Upper lobe of right lung (tissue), 1 donor: ENCODE data around the gene ROR1. TPM values are rescaled to one million over a fixed set of nuclear protein-coding genes. Genes with fewer than 3 reads are reported as not detected.

Experiments
- ATAC-seq: fragments of 200-7000 bp; cut with Tn5 transposase; one replicate; pipeline ENCODE4 v1.9.1; 2020; ENCODE audit warnings: mild to moderate bottlenecking, moderate library complexity
- DNase-seq: peaks from one replicate; pipeline ENCODE4 v3.0.0-alpha.2; 2020
- H3K27ac ChIP-seq: fragments of 200-600 bp; one replicate; pipeline ENCODE4 v1.8.0; 2022
- H3K27me3 ChIP-seq: fragments of 200-600 bp; one replicate; pipeline ENCODE4 v1.8.0; 2022; ENCODE audit warnings: mild to moderate bottlenecking
- H3K36me3 ChIP-seq: fragments of 200-600 bp; one replicate; pipeline ENCODE4 v1.8.0; 2022
- H3K4me1 ChIP-seq: fragments of 200-600 bp; one replicate; pipeline ENCODE4 v1.8.0; 2022
- H3K4me3 ChIP-seq: fragments of 200-600 bp; one replicate; pipeline ENCODE4 v1.8.0; 2022; ENCODE audit warnings: mild to moderate bottlenecking
- H3K9me3 ChIP-seq: fragments of 200-600 bp; one replicate; pipeline ENCODE4 v1.8.0; 2022
- intact Hi-C: fragments of 100-400 bp; cut with DNase I; formaldehyde crosslinking; loops from one replicate; pipeline ENCODE4 v1.11.0; 2022
- total RNA-seq: library from RNA; stranded (reverse); fragmentation: NEBNext Ultra II Directional; extraction: Animal tissue kit (Norgen Biotek cat#: 25700); gene quantifications from one replicate; pipeline ENCODE4 v1.2.1, GENCODE V29; 2021
- TF ChIP-seq, protein P1 (sequence below): fragments of 200-600 bp; IDR thresholded peaks from one replicate; pipeline ENCODE4 v1.8.0; 2022; ENCODE audit warnings: antibody characterized with exemption
- donor health status: DM: no; HTN: yes; CAD: no; lungs with severe emphysema.

ROR1 gene
- total RNA-seq, 1 donor from 2014 or later: 21.4 TPM

DNA sequence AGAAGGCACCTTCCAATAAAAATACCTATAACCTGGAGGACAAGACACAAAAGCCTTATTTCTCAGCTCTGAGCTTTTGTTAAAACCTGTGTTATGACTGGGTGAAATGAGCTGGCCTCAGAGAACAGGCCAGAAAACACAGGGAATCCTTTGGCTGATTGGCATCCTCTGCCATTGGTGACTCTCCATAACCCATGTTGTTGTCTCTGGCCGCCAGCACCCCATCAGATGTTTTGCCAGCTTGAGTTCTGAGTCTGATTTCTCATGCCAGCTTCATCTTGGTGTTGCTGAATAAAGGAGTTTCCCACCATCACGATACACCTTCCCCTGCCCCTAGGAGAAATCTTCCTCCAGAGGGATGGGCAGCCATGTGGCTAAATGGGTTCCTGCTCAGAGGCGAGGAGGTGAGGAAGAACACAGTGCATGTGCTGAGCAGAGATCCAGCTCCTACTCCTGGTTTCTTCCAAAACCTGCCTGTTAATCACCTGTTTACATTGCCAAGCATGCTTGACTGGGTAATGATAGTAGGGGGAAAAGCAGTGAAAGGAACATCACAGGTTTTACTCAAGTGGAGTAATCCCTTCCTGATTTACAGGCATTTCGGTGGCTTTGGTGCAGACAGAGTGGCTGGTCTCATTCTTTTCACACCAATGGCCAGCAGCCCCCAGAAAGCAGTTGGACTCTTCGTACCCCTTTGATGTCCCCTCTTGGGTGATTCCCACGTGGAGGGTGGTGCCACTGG, 109.8 kb downstream of the ROR1 start:
- Histone ChIP-seq H3K4me1 (no peaks in the 10 kb centered on the region), H3K27ac (no peak overlapping the region), H3K27me3 (no peaks in the 10 kb centered on the region), H3K4me3 (no peak overlapping the region), H3K36me3 (no peaks in the 10 kb centered on the region), H3K9me3 (no peaks in the 10 kb centered on the region)
- intact Hi-C loops: no loop called here
- ATAC-seq: no peak
- DNase-seq: no peak
- TF ChIP-seq, protein P1, sequence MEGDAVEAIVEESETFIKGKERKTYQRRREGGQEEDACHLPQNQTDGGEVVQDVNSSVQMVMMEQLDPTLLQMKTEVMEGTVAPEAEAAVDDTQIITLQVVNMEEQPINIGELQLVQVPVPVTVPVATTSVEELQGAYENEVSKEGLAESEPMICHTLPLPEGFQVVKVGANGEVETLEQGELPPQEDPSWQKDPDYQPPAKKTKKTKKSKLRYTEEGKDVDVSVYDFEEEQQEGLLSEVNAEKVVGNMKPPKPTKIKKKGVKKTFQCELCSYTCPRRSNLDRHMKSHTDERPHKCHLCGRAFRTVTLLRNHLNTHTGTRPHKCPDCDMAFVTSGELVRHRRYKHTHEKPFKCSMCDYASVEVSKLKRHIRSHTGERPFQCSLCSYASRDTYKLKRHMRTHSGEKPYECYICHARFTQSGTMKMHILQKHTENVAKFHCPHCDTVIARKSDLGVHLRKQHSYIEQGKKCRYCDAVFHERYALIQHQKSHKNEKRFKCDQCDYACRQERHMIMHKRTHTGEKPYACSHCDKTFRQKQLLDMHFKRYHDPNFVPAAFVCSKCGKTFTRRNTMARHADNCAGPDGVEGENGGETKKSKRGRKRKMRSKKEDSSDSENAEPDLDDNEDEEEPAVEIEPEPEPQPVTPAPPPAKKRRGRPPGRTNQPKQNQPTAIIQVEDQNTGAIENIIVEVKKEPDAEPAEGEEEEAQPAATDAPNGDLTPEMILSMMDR: no peak

DNA sequence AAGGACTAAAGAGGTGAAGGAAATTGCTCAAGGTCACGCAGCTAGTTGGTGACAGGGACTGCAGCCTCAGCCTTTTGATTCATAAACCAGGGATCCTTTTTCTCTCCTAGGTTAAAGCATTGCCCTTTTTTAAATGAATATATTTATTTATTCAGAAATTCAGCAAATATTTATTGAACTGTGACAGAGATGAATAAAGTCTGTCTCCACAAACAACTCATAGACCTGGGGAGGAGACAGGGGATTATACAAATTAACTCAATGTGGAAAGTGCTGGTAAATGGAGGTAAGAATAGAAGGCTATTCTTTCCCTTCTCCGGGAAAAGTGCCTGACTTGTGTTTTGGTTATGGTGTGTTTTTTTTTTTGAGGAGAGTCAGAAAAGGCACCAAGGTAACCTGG, 110.7 kb downstream of the ROR1 start:
- TF ChIP-seq, protein P1: no peak
- Histone ChIP-seq H3K36me3 (no peaks in the 10 kb centered on the region), H3K4me3 (no peak overlapping the region), H3K4me1 (no peaks in the 10 kb centered on the region), H3K27me3 (no peaks in the 10 kb centered on the region), H3K9me3 (no peaks in the 10 kb centered on the region), H3K27ac (no peak overlapping the region)
- ATAC-seq: no peak
- intact Hi-C loops: no loop called here
- no peak for DNase-seq

DNA sequence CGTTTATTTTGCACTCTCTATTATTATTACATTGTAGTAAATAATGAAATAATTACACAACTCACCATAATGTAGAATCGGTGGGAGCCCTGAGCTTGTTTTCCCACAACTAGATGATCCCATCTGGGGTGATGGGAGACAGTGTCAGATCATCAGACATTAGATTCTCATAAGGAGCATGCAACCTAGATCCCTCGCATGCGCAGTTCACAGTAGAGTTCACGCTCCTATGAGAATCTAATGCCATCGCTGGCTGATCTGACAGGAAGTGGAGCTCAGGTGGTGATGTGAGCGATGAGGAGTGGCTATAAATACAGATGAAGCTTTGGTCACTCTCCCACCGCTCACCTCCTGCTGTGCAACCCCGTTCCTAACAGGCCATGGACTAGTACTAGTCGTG, 112.1 kb downstream of the ROR1 start:
- ATAC-seq (no peak), DNase-seq (no peak)
- TF ChIP-seq, protein P1: no peak
- Histone ChIP-seq H3K27ac (no peak overlapping the region), H3K4me3 (no peak overlapping the region), H3K4me1 (no peaks in the 10 kb centered on the region), H3K9me3 (no peaks in the 10 kb centered on the region), H3K36me3 (no peaks in the 10 kb centered on the region), H3K27me3 (no peaks in the 10 kb centered on the region)
- intact Hi-C loops: no loop called here

DNA sequence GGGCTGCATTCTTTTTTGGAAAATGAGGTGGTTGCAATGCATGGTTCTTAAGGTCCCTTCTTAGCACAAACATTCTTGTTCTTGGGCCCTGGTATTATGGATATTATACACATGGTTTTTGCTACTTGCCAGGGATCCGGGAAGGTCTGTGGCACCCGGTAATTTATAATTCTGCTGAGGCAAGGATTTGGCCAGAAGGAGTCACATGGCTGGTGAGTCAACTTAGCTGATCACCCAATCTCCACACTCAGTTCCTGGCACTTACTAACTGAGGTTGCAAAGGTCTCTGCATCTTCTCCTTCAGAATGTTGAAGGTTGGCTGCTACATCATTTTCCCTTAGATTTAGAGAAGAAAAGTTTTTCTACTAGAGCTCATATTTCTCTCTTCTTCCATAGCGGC, 112.5 kb downstream of the ROR1 start:
- intact Hi-C loops: no loop called here
- TF ChIP-seq, protein P1: no peak
- ATAC-seq: no peak
- H3K27ac ChIP-seq: no peak overlapping the region
- H3K4me3 ChIP-seq: no peak overlapping the region
- no peaks in the 10 kb centered on the region for H3K9me3 ChIP-seq
- no peaks in the 10 kb centered on the region for H3K4me1 ChIP-seq
- H3K27me3 ChIP-seq: no peaks in the 10 kb centered on the region
- no peaks in the 10 kb centered on the region for H3K36me3 ChIP-seq
- no peak for DNase-seq

DNA sequence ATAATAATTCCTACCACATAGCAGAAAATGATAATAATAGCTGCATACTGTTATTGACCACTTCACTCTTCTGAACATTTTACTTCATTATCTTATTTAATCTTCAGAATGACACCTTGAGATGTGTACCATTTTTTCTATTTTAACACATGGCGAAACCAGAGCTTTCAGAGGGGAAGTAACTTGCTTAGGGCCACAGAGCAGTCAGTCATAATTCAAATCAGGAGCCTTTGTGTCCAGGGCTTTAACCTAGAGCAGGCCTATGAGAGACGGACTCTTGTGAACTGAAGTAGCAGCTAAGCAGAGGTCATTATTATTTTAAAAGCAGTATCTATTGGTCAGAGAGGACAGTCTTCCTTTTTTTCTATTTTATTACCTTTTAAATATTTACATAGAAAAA, 114.0 kb downstream of the ROR1 start:
- no peaks in the 10 kb centered on the region for H3K36me3 ChIP-seq

More for the DNA sequence above, 114.0 kb downstream of the ROR1 start:
- Histone ChIP-seq H3K4me1 (no peaks in the 10 kb centered on the region), H3K27me3 (no peaks in the 10 kb centered on the region), H3K4me3 (no peak overlapping the region), H3K9me3 (no peaks in the 10 kb centered on the region), H3K27ac (no peak overlapping the region)
- intact Hi-C loops: no loop called here
- TF ChIP-seq, protein P1: no peak
- DNase-seq: no peak
- ATAC-seq: no peak
